H9 (cell line): Measurements from ENCODE around the gene BICD2. TPM values are rescaled to one million over a fixed set of nuclear protein-coding genes. Genes with fewer than 3 reads are reported as not detected.

Source experiments
- DNase-seq: peaks from one replicate; pipeline ENCODE4 v3.0.0-alpha.2; 2017
- H2AFZ ChIP-seq: one replicate; pipeline ENCODE4 v1.6.1; 2013; ENCODE audit warnings: mild to moderate bottlenecking, low read length, control low read depth, moderate library complexity
- H2AK5ac ChIP-seq: 2 replicates; pipeline ENCODE4 v1.6.1; 2013; ENCODE audit warnings: low read length, control low read depth, mixed read lengths; ENCODE audit not compliant: insufficient read length
- H2BK120ac ChIP-seq: one replicate; pipeline ENCODE4 v1.6.1; 2013; ENCODE audit warnings: low read depth, mild to moderate bottlenecking, low read length, control low read depth, inconsistent platforms; ENCODE audit not compliant: poor library complexity, severe bottlenecking
- H2BK12ac ChIP-seq: 2 replicates; pipeline ENCODE4 v1.6.1; 2013; ENCODE audit warnings: low read length, control low read depth, mixed read lengths, low read depth; ENCODE audit not compliant: insufficient read length
- H2BK15ac ChIP-seq: 2 replicates; pipeline ENCODE4 v1.6.1; 2013; ENCODE audit warnings: low read depth, low read length, control low read depth
- H2BK20ac ChIP-seq: one replicate; pipeline ENCODE4 v1.6.1; 2013; ENCODE audit warnings: low read depth, mild to moderate bottlenecking, low read length, control low read depth, inconsistent platforms; ENCODE audit not compliant: poor library complexity, severe bottlenecking
- H2BK5ac ChIP-seq: 2 replicates; pipeline ENCODE4 v1.6.1; 2013; ENCODE audit warnings: low read length, control low read depth, mixed read lengths; ENCODE audit not compliant: insufficient read length
- H3K14ac ChIP-seq: 2 replicates; pipeline ENCODE4 v1.6.1; 2013; ENCODE audit warnings: low read length, control low read depth; ENCODE audit not compliant: insufficient read depth
- H3K18ac ChIP-seq: 2 replicates; pipeline ENCODE4 v1.6.1; 2013; ENCODE audit warnings: low read depth, mild to moderate bottlenecking, mixed read lengths, low read length, control low read depth; ENCODE audit not compliant: insufficient read length
- H3K23ac ChIP-seq: 2 replicates; pipeline ENCODE4 v1.6.1; 2013; ENCODE audit warnings: low read length, control low read depth, mixed read lengths, low read depth; ENCODE audit not compliant: insufficient read length
- H3K23me2 ChIP-seq: 2 replicates; pipeline ENCODE4 v1.6.1; 2013; ENCODE audit warnings: low read depth, mild to moderate bottlenecking, mixed read lengths, low read length, control low read depth; ENCODE audit not compliant: insufficient read length, poor library complexity, severe bottlenecking
- H3K27ac ChIP-seq: 2 replicates; pipeline ENCODE4 v1.5.1; 2013; ENCODE audit warnings: low read length, control low read depth, mixed read lengths, low read depth; ENCODE audit not compliant: insufficient read length
- H3K27me3 ChIP-seq: 2 replicates; pipeline ENCODE4 v1.6.1; 2013; ENCODE audit warnings: low read length, control low read depth, inconsistent platforms; ENCODE audit not compliant: insufficient read depth
- H3K4ac ChIP-seq: 2 replicates; pipeline ENCODE4 v1.6.1; 2013; ENCODE audit warnings: low read depth, mild to moderate bottlenecking, control low read depth, inconsistent platforms, low read length, moderate library complexity
- H3K4me1 ChIP-seq: 2 replicates; pipeline ENCODE4 v1.6.1; 2013; ENCODE audit warnings: low read length, control low read depth, inconsistent platforms; ENCODE audit not compliant: insufficient read depth
- H3K4me2 ChIP-seq: 2 replicates; pipeline ENCODE4 v1.6.1; 2013; ENCODE audit warnings: low read length, control low read depth, mixed read lengths; ENCODE audit not compliant: insufficient read length, insufficient read depth
- H3K56ac ChIP-seq: 2 replicates; pipeline ENCODE4 v1.6.1; 2013; ENCODE audit warnings: low read depth, mild to moderate bottlenecking, mixed read lengths, low read length, control low read depth; ENCODE audit not compliant: insufficient read length
- H3K79me1 ChIP-seq: 2 replicates; pipeline ENCODE4 v1.6.1; 2013; ENCODE audit warnings: low read depth, mild to moderate bottlenecking, moderate library complexity, low read length, control low read depth, inconsistent platforms; ENCODE audit not compliant: insufficient read depth, poor library complexity, severe bottlenecking
- H3K79me2 ChIP-seq: 2 replicates; pipeline ENCODE4 v1.6.1; 2013; ENCODE audit warnings: low read length, control low read depth, inconsistent platforms; ENCODE audit not compliant: insufficient read depth
- H3K9ac ChIP-seq: 2 replicates; pipeline ENCODE4 v1.6.1; 2013; ENCODE audit warnings: low read length, control low read depth, mixed read lengths; ENCODE audit not compliant: insufficient read length; ENCODE audit errors: extremely low read depth
- H3K9me3 ChIP-seq: one replicate; pipeline ENCODE4 v1.6.1; 2013; ENCODE audit warnings: low read depth, low read length, inconsistent platforms; ENCODE audit not compliant: control insufficient read depth
- H3T11ph ChIP-seq: one replicate; pipeline ENCODE4 v1.6.1; 2013; ENCODE audit warnings: mild to moderate bottlenecking, low read length, control low read depth, inconsistent platforms
- H4K20me1 ChIP-seq: one replicate; pipeline ENCODE4 v1.6.1; 2013; ENCODE audit not compliant: control insufficient read depth, insufficient read length, insufficient read depth
- H4K5ac ChIP-seq: 2 replicates; pipeline ENCODE4 v1.6.1; 2013; ENCODE audit warnings: low read depth, mild to moderate bottlenecking, mixed read lengths, low read length, control low read depth; ENCODE audit not compliant: insufficient read length
- H4K8ac ChIP-seq: replicated peaks from 2 replicates; pipeline ENCODE4 v1.6.1; 2013; ENCODE audit warnings: low read length, control low read depth, mixed read lengths, low read depth; ENCODE audit not compliant: insufficient read length
- H4K91ac ChIP-seq: 2 replicates; pipeline ENCODE4 v1.6.1; 2013; ENCODE audit warnings: low read depth, mild to moderate bottlenecking, moderate library complexity, mixed read lengths, low read length, control low read depth; ENCODE audit not compliant: insufficient read length
- H3K27ac Mint-ChIP-seq, 3 experiments: 2 replicates in 2 of 3; 3 replicates in 1 of 3; pipeline ENCODE4 v1.8.0; 2020 to 2021; ENCODE audit warnings: mixed read lengths in 3 of 3, mild to moderate bottlenecking in 1 of 3, moderate library complexity in 1 of 3
- H3K27me3 Mint-ChIP-seq: 2 replicates; pipeline ENCODE4 v1.8.0; 2021; ENCODE audit warnings: low read depth, mild to moderate bottlenecking, moderate library complexity, mixed read lengths
- H3K36me3 Mint-ChIP-seq, 3 experiments: 2 replicates in 2 of 3; 3 replicates in 1 of 3; pipeline ENCODE4 v1.8.0; 2020 to 2021; ENCODE audit warnings: low read depth in 3 of 3, mixed read lengths in 3 of 3; ENCODE audit not compliant: insufficient read depth in 1 of 3
- H3K4me1 Mint-ChIP-seq, 2 experiments: 2 replicates each; pipeline ENCODE4 v1.8.0; 2020; ENCODE audit warnings: mixed read lengths in 2 of 2
- H3K4me3 Mint-ChIP-seq, 2 experiments: 2 replicates in 1 of 2; 3 replicates in 1 of 2; pipeline ENCODE4 v1.8.0; 2020 to 2021; ENCODE audit warnings: mild to moderate bottlenecking in 2 of 2, mixed read lengths in 2 of 2, moderate library complexity in 1 of 2
- H3K9me3 Mint-ChIP-seq, 2 experiments: 2 replicates in 1 of 2; 3 replicates in 1 of 2; pipeline ENCODE4 v1.8.0; 2020; ENCODE audit warnings: mild to moderate bottlenecking in 2 of 2, mixed read lengths in 2 of 2, moderate library complexity in 1 of 2
- WGBS: extraction: QIAGEN DNeasy Blood & Tissue Kit; methylation state at CpG from one replicate; pipeline ENCODE4 v1.1.7; 2013; ENCODE audit warnings: missing lambda C conversion rate, low lambda C conversion rate, mixed read lengths; ENCODE audit not compliant: insufficient read length; ENCODE audit errors: extremely low coverage; 5-methylcytosine and 5-hydroxymethylcytosine counted together
- total RNA-seq: library from RNA; stranded (reverse); gene quantifications from 2 replicates; pipeline ENCODE4 v1.2.1, GENCODE V29; 2021
- TF ChIP-seq, protein P1 (sequence below): fragments of 200-600 bp; sonication (generic); conservative IDR thresholded peaks from 3 replicates; pipeline ENCODE4 v1.8.0; 2021; ENCODE audit warnings: antibody characterized with exemption, mild to moderate bottlenecking

The BICD2 gene
- total RNA-seq, 1 experiment from 2014 or later = 22.3 TPM

DNA sequence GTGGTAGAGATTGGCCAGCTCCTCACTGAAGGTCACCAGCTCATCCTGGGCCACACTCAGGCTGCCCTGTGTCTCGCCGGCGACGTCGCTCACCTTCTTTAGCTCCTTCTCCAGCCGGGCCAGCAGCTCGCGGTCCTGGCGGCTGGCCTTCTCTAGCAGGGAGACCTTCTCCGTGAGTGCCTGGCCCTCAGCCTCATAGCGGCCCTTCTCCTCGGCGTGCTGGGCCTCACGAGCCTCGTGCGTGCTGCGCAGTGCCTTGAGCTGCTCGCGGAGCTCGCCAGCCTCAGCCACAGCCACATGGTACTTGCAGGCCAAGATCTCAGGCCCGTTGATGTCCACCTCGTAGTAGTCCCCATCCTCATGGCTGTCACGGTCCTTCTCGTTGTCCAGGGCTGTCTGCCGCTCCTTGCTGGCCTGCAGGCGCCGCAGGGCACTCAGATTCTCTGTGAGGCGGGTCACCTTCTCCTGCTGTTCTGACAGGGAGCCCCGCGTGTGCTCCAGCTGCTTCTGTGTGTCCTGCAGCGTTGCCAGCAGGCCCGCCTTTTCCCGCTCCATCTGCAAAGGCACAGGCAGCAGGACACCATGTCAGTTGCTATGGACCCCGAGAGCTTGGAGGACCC lies 45.5 kb downstream of the BICD2 start:
- H2BK5ac ChIP-seq = no peak overlapping the region
- Mint-ChIP-seq H3K27me3 (no peaks in the 10 kb centered on the region), H3K27ac (no peak overlapping the region), H3K4me3 (no peak overlapping the region), H3K9me3 (no peaks in the 10 kb centered on the region), H3K4me1 (no peaks in the 10 kb centered on the region), H3K36me3 (peaks cover 26 to 76% (median 68%) of the 10 kb centered on the region in 3 experiments; a peak in 6 of 7 replicates)
- no peak overlapping the region for H2AFZ ChIP-seq
- H3T11ph ChIP-seq = no peak overlapping the region
- H3K4me1 ChIP-seq = no peaks in the 10 kb centered on the region
- no CpG with 5 or more reads among the region's 34 CpGs for WGBS
- no peak overlapping the region for H4K5ac ChIP-seq
- no peak overlapping the region for H4K91ac ChIP-seq
- H2BK15ac ChIP-seq = no peak overlapping the region
- no peaks in the 10 kb centered on the region for H3K23me2 ChIP-seq
- H3K4ac ChIP-seq = no peak overlapping the region
- H4K8ac ChIP-seq = no peak overlapping the region
- H3K23ac ChIP-seq = no peak overlapping the region
- no peak overlapping the region for H3K56ac ChIP-seq
- no peak overlapping the region for H3K18ac ChIP-seq
- no peak overlapping the region for H2BK12ac ChIP-seq
- no peak overlapping the region for H3K14ac ChIP-seq
- H3K27ac ChIP-seq = no peak overlapping the region
- H3K9me3 ChIP-seq = no peaks in the 10 kb centered on the region
- H2AK5ac ChIP-seq = no peak overlapping the region
- peaks cover 3% of the 10 kb centered on the region for H4K20me1 ChIP-seq
- TF ChIP-seq, protein P1, sequence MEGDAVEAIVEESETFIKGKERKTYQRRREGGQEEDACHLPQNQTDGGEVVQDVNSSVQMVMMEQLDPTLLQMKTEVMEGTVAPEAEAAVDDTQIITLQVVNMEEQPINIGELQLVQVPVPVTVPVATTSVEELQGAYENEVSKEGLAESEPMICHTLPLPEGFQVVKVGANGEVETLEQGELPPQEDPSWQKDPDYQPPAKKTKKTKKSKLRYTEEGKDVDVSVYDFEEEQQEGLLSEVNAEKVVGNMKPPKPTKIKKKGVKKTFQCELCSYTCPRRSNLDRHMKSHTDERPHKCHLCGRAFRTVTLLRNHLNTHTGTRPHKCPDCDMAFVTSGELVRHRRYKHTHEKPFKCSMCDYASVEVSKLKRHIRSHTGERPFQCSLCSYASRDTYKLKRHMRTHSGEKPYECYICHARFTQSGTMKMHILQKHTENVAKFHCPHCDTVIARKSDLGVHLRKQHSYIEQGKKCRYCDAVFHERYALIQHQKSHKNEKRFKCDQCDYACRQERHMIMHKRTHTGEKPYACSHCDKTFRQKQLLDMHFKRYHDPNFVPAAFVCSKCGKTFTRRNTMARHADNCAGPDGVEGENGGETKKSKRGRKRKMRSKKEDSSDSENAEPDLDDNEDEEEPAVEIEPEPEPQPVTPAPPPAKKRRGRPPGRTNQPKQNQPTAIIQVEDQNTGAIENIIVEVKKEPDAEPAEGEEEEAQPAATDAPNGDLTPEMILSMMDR = no peak
- H3K9ac ChIP-seq = no peak overlapping the region
- no peak for DNase-seq
- H3K27me3 ChIP-seq = no peaks in the 10 kb centered on the region
- no peak overlapping the region for H3K4me2 ChIP-seq
- H2BK120ac ChIP-seq = no peak overlapping the region
- no peaks in the 10 kb centered on the region for H3K79me2 ChIP-seq
- no peak overlapping the region for H2BK20ac ChIP-seq
- no peaks in the 10 kb centered on the region for H3K79me1 ChIP-seq
